Mesenchymal stem cell (in vitro differentiated cells and primary cell): ENCODE results near the gene PLS1.
"Not testable (repeated sequence)": the region's sequence is repeated elsewhere in the genome, so short reads cannot be mapped to it uniquely, and the experiment has no call there.

ENCODE experiments used
- DNase-seq: peaks from one replicate; pipeline ENCODE4 v3.0.0-alpha.2; 2013
- H2AFZ ChIP-seq: one replicate; pipeline ENCODE4 v1.6.1; 2013; ENCODE audit warnings: low read depth, mild to moderate bottlenecking, control low read depth, inconsistent platforms, low read length, moderate library complexity
- H2AK5ac ChIP-seq: 2 replicates; pipeline ENCODE4 v1.6.1; 2013; ENCODE audit warnings: low read length, moderate library complexity, mild to moderate bottlenecking, inconsistent platforms; ENCODE audit not compliant: severe bottlenecking
- H2BK120ac ChIP-seq: one replicate; pipeline ENCODE4 v1.6.1; 2013; ENCODE audit warnings: low read depth, mild to moderate bottlenecking, inconsistent platforms, low read length, moderate library complexity
- H2BK12ac ChIP-seq, 2 experiments: one replicate each; pipeline ENCODE4 v1.6.1; 2013; ENCODE audit warnings: inconsistent platforms in 2 of 2, low read length in 2 of 2, mild to moderate bottlenecking in 2 of 2, moderate library complexity in 2 of 2, control low read depth in 1 of 2
- H2BK15ac ChIP-seq: one replicate; pipeline ENCODE4 v1.6.1; 2013; ENCODE audit warnings: mild to moderate bottlenecking, low read depth, inconsistent platforms; ENCODE audit not compliant: poor library complexity, severe bottlenecking
- H2BK5ac ChIP-seq: 2 replicates; pipeline ENCODE4 v1.6.1; 2013; ENCODE audit warnings: low read depth, mild to moderate bottlenecking, low read length, control low read depth, inconsistent platforms; ENCODE audit not compliant: poor library complexity, severe bottlenecking
- H3K14ac ChIP-seq, 2 experiments: one replicate each; pipeline ENCODE4 v1.6.1; 2013; ENCODE audit warnings: inconsistent platforms in 2 of 2, low read length in 2 of 2, control low read depth in 1 of 2, mild to moderate bottlenecking in 1 of 2, moderate library complexity in 1 of 2
- H3K18ac ChIP-seq, 2 experiments: one replicate each; pipeline ENCODE4 v1.6.1; 2013; ENCODE audit warnings: inconsistent platforms in 2 of 2, low read length in 2 of 2, control low read depth in 1 of 2, low read depth in 1 of 2, mild to moderate bottlenecking in 1 of 2
- H3K23ac ChIP-seq, 2 experiments: one replicate each; pipeline ENCODE4 v1.6.1; 2013; ENCODE audit warnings: inconsistent platforms in 2 of 2, low read length in 2 of 2, mild to moderate bottlenecking in 2 of 2, moderate library complexity in 2 of 2, control low read depth in 1 of 2
- H3K27ac ChIP-seq: 2 replicates; pipeline ENCODE4 v1.5.1; 2013; ENCODE audit warnings: mild to moderate bottlenecking, moderate library complexity, low read length, control low read depth, inconsistent platforms; ENCODE audit not compliant: poor library complexity, severe bottlenecking
- H3K27me3 ChIP-seq, 2 experiments: 2 replicates each; pipeline versions ENCODE4 v1.6.1 to v1.7.0; 2013; ENCODE audit warnings: low read length in 2 of 2, mild to moderate bottlenecking in 2 of 2, moderate library complexity in 2 of 2, control low read depth in 1 of 2, inconsistent platforms in 1 of 2; ENCODE audit not compliant: control insufficient read depth in 1 of 2, insufficient read depth in 1 of 2
- H3K36me3 ChIP-seq, 2 experiments: 2 replicates each; pipeline versions ENCODE4 v1.6.1 to v1.7.0; 2013; ENCODE audit warnings: low read length in 2 of 2, control low read depth in 1 of 2, inconsistent platforms in 1 of 2, low read depth in 1 of 2, mild to moderate bottlenecking in 1 of 2; ENCODE audit not compliant: insufficient read depth in 2 of 2, control insufficient read depth in 1 of 2
- H3K4ac ChIP-seq, 2 experiments: one replicate each; pipeline ENCODE4 v1.6.1; 2013; ENCODE audit warnings: inconsistent platforms in 2 of 2, low read length in 2 of 2, mild to moderate bottlenecking in 2 of 2, moderate library complexity in 2 of 2, control low read depth in 1 of 2, low read depth in 1 of 2
- H3K4me1 ChIP-seq: 2 replicates; pipeline ENCODE4 v1.6.1; 2013; ENCODE audit warnings: low read depth, low read length, control low read depth; ENCODE audit not compliant: control insufficient read depth, insufficient read depth
- H3K4me2 ChIP-seq: 2 replicates; pipeline ENCODE4 v1.6.1; 2013; ENCODE audit warnings: low read length, mild to moderate bottlenecking, inconsistent platforms; ENCODE audit not compliant: poor library complexity, severe bottlenecking
- H3K4me3 ChIP-seq, 2 experiments: 2 replicates each; pipeline versions ENCODE4 v1.5.1 to v1.7.0; 2013; ENCODE audit warnings: low read length in 2 of 2, mild to moderate bottlenecking in 2 of 2, control low read depth in 1 of 2, low read depth in 1 of 2; ENCODE audit not compliant: insufficient read depth in 1 of 2
- H3K79me1 ChIP-seq: replicated peaks from 2 replicates; pipeline ENCODE4 v1.6.1; 2013; ENCODE audit warnings: mild to moderate bottlenecking, control low read depth, low read length, inconsistent platforms; ENCODE audit not compliant: poor library complexity, severe bottlenecking
- H3K9ac ChIP-seq: 2 replicates; pipeline ENCODE4 v1.7.0; 2013; ENCODE audit warnings: mild to moderate bottlenecking, low read length, moderate library complexity
- H3K9me3 ChIP-seq: 2 replicates; pipeline ENCODE4 v1.7.0; 2013; ENCODE audit warnings: mild to moderate bottlenecking, low read length; ENCODE audit not compliant: control insufficient read depth
- H4K8ac ChIP-seq: one replicate; pipeline ENCODE4 v1.6.1; 2013; ENCODE audit warnings: inconsistent platforms, mild to moderate bottlenecking, low read length, moderate library complexity
- H4K91ac ChIP-seq: one replicate; pipeline ENCODE4 v1.6.1; 2013; ENCODE audit warnings: mild to moderate bottlenecking, low read length, inconsistent platforms
- WGBS: methylation state at CpG from one replicate; pipeline ENCODE4 v1.1.7; 2013; ENCODE audit warnings: mixed read lengths; 5-methylcytosine and 5-hydroxymethylcytosine counted together

PLS1 gene

GRCh38 chr3:142577696-142578328 is 18.4 kb upstream of the PLS1 start:
- H3K4me1 ChIP-seq = peaks cover 2% of the 10 kb centered on the region
- H4K8ac ChIP-seq = no peak overlapping the region
- H2BK120ac ChIP-seq = no peak overlapping the region
- H2AK5ac ChIP-seq = no peak overlapping the region
- peak overlapping the region; percentile 95 to 97 for H3K4me3 ChIP-seq
- peak overlapping the region; percentile 95 for H3K27ac ChIP-seq
- peak overlapping the region in 1 of 2 experiments; percentile 64 for H3K14ac ChIP-seq
- no peaks in the 10 kb centered on the region for H3K27me3 ChIP-seq
- H3K9me3 ChIP-seq = no peaks in the 10 kb centered on the region
- H3K23ac ChIP-seq = no peak overlapping the region
- no peak overlapping the region for H2BK5ac ChIP-seq
- no peak overlapping the region for H2BK12ac ChIP-seq
- H3K36me3 ChIP-seq = no peaks in the 10 kb centered on the region
- H3K4me2 ChIP-seq = peak overlapping the region; percentile 83
- WGBS = 0% methylated on average over 8 of the region's 12 CpGs
- H3K9ac ChIP-seq = peak overlapping the region; percentile 99
- H3K4ac ChIP-seq = peak overlapping the region in 1 of 2 experiments; percentile 81
- H4K91ac ChIP-seq = no peak overlapping the region
- no peak overlapping the region for H2BK15ac ChIP-seq
- peaks cover 6% of the 10 kb centered on the region for H3K79me1 ChIP-seq
- peak overlapping the region; percentile 87 for H2AFZ ChIP-seq
- DNase-seq = peak; percentile 75
- peak overlapping the region in 1 of 2 experiments; percentile 96 for H3K18ac ChIP-seq

- WGBS = under 1% methylated on average over 65 of the region's 65 CpGs
- Histone ChIP-seq H2AFZ (peak within 1 kb of the TSS; percentile 87), H2BK12ac (peak within 1 kb of the TSS; percentile 54 to 61), H3K23ac (peak within 1 kb of the TSS in 1 of 2 experiments; percentile 90), H3K4me1 (peaks cover 2% of the 10 kb centered on the region), H4K8ac (peak within 1 kb of the TSS; percentile 97), H3K14ac (peak within 1 kb of the TSS; percentile 64 to 98), H2BK15ac (peak within 1 kb of the TSS; percentile 88), H3K4me3 (peak within 1 kb of the TSS; percentile 95 to 97), H3K27me3 (peaks cover 0 to 4% of the 10 kb centered on the region in 2 experiments), H3K36me3 (no peaks in the 10 kb centered on the region), H3K4me2 (peak within 1 kb of the TSS; percentile 83), H3K9me3 (no peaks in the 10 kb centered on the region), H4K91ac (peak within 1 kb of the TSS; percentile 98), H2AK5ac (no peak within 1 kb of the TSS), H2BK5ac (peak within 1 kb of the TSS; percentile 94), H2BK120ac (no peak within 1 kb of the TSS), H3K9ac (peak within 1 kb of the TSS; percentile 99), H3K27ac (peak within 1 kb of the TSS; percentile 95), H3K4ac (peak within 1 kb of the TSS; percentile 78 to 81), H3K79me1 (peaks cover 6% of the 10 kb centered on the region), H3K18ac (peak within 1 kb of the TSS; percentile 95 to 96)
- peak; percentile 98 for DNase-seq
Observed at GRCh38 chr3:142578329-142579223, 17.6 kb upstream of the PLS1 start, which contains the start of gene ATR. Gene ATR (minus strand): TSS chr3:142578733. CDS start chr3:142578704, 29 bp downstream.

- no peak overlapping the region for H3K4ac ChIP-seq
- peaks cover 4% of the 10 kb centered on the region for H3K79me1 ChIP-seq
- peak overlapping the region in 1 of 2 experiments; percentile 97 for H3K4me3 ChIP-seq
- H3K18ac ChIP-seq = no peak overlapping the region
- peaks cover 2% of the 10 kb centered on the region for H3K4me1 ChIP-seq
- no peak overlapping the region for H2BK12ac ChIP-seq
- peaks cover 0 to 4% of the 10 kb centered on the region in 2 experiments for H3K27me3 ChIP-seq
- H3K4me2 ChIP-seq = no peak overlapping the region
- H2AK5ac ChIP-seq = no peak overlapping the region
- no peaks in the 10 kb centered on the region for H3K9me3 ChIP-seq
- H3K23ac ChIP-seq = no peak overlapping the region
- H2BK5ac ChIP-seq = no peak overlapping the region
- H3K9ac ChIP-seq = no peak overlapping the region
- WGBS = no CpG with 5 or more reads among the region's 1 CpG
- no peak overlapping the region for H2BK120ac ChIP-seq
- no peak overlapping the region for H4K91ac ChIP-seq
- no peak overlapping the region for H3K27ac ChIP-seq
- H3K36me3 ChIP-seq = no peaks in the 10 kb centered on the region
- no peak overlapping the region for H4K8ac ChIP-seq
- no peak overlapping the region for H2AFZ ChIP-seq
- H2BK15ac ChIP-seq = no peak overlapping the region
- no peak overlapping the region for H3K14ac ChIP-seq
- DNase-seq = no peak
Observed at GRCh38 chr3:142580061-142580423, 16.2 kb upstream of the PLS1 start.

GRCh38 chr3:142581070-142581469 is 15.1 kb upstream of the PLS1 start:
- H4K8ac ChIP-seq, H3K18ac ChIP-seq, H3K23ac ChIP-seq, DNase-seq, H3K36me3 ChIP-seq, H2BK5ac ChIP-seq, H4K91ac ChIP-seq, H2BK15ac ChIP-seq, H3K27me3 ChIP-seq, H2AK5ac ChIP-seq, H3K9me3 ChIP-seq, H3K4me3 ChIP-seq, H3K4me1 ChIP-seq, H2AFZ ChIP-seq, H3K14ac ChIP-seq, H2BK12ac ChIP-seq, H3K9ac ChIP-seq, H3K79me1 ChIP-seq, H2BK120ac ChIP-seq, H3K4ac ChIP-seq, H3K27ac ChIP-seq, H3K4me2 ChIP-seq: not testable (repeated sequence)
- 77% methylated on average over 11 of the region's 11 CpGs for WGBS
